CD4-positive, CD25-positive, alpha-beta regulatory T cell (primary cell): ENCODE data around the gene CCDC3. TPM values are rescaled to one million over a fixed set of nuclear protein-coding genes. Genes with fewer than 3 reads are reported as not detected.

Experiments used
- ATAC-seq, 2 donors: fragments of 150-1000 bp; cut with Tn5 transposase; one replicate each; pipeline ENCODE4 v1.10.0; 2021; ENCODE audit warnings: low read depth in 2 of 2, moderate number of reproducible peaks in 2 of 2, moderate library complexity in 1 of 2
- DNase-seq, 3 donors: peaks; one replicate each; pipeline versions ENCODE4 v3.0.0 to v3.0.0-alpha.2; 2012 to 2022; ENCODE audit warnings: mixed read lengths in 1 of 3
- H3K27ac ChIP-seq: one replicate; pipeline ENCODE4 v1.7.0; 2013; ENCODE audit warnings: mild to moderate bottlenecking, low read length; ENCODE audit not compliant: insufficient read depth, poor library complexity, severe bottlenecking
- H3K27me3 ChIP-seq: one replicate; pipeline ENCODE4 v1.7.0; 2013; ENCODE audit warnings: low read length; ENCODE audit not compliant: control insufficient read depth, insufficient read depth
- H3K36me3 ChIP-seq: one replicate; pipeline ENCODE4 v1.7.0; 2013; ENCODE audit warnings: mild to moderate bottlenecking, low read length, moderate library complexity; ENCODE audit not compliant: control insufficient read depth, insufficient read depth
- H3K4me1 ChIP-seq: 2 replicates; pipeline ENCODE4 v1.7.0; 2013; ENCODE audit warnings: mild to moderate bottlenecking, low read length; ENCODE audit not compliant: insufficient read depth, control insufficient read depth, poor library complexity, severe bottlenecking
- H3K4me3 ChIP-seq: one replicate; pipeline ENCODE4 v1.7.0; 2013; ENCODE audit warnings: low read depth, mild to moderate bottlenecking, low read length, moderate library complexity
- H3K9me3 ChIP-seq, 2 experiments: 1 replicate in 1 of 2; 2 replicates in 1 of 2; pipeline ENCODE4 v1.7.0; 2013; ENCODE audit warnings: low read length in 2 of 2, mild to moderate bottlenecking in 1 of 2, moderate library complexity in 1 of 2; ENCODE audit not compliant: control insufficient read depth in 2 of 2
- H3K27ac Mint-ChIP-seq, 3 donors: one replicate each; pipeline ENCODE4 v1.8.0; 2020 to 2022; ENCODE audit warnings: mild to moderate bottlenecking in 3 of 3, mixed read lengths in 3 of 3, moderate library complexity in 2 of 3
- H3K27me3 Mint-ChIP-seq: one replicate; pipeline ENCODE4 v1.8.0; 2022; ENCODE audit warnings: mild to moderate bottlenecking, mixed read lengths
- H3K36me3 Mint-ChIP-seq: one replicate; pipeline ENCODE4 v1.8.0; 2020; ENCODE audit warnings: mixed read lengths
- H3K4me1 Mint-ChIP-seq, 4 donors: one replicate each; pipeline ENCODE4 v1.8.0; 2020 to 2022; ENCODE audit warnings: mixed read lengths in 4 of 4, mild to moderate bottlenecking in 1 of 4
- H3K4me3 Mint-ChIP-seq, 4 donors: one replicate each; pipeline ENCODE4 v1.8.0; 2020 to 2022; ENCODE audit warnings: mild to moderate bottlenecking in 4 of 4, mixed read lengths in 4 of 4, moderate library complexity in 3 of 4
- H3K9me3 Mint-ChIP-seq, 7 donors: one replicate each; pipeline ENCODE4 v1.8.0; 2020 to 2022; ENCODE audit warnings: mixed read lengths in 7 of 7, mild to moderate bottlenecking in 3 of 7, moderate library complexity in 2 of 7
- polyA plus RNA-seq, 4 donors: library from polyadenylated mRNA; unstranded; fragments of 300-500 nt; fragmentation: Illumina TruSeq; gene quantifications; one replicate each; pipeline ENCODE4 v1.2.3, GENCODE V29; 2021
- total RNA-seq: library from RNA; stranded (reverse); gene quantifications from one replicate; pipeline ENCODE4 v1.2.3, GENCODE V29; 2022

The CCDC3 gene
- total and polyA plus RNA-seq, 5 donors from 2014 or later: 0.15 TPM; not detected in 4

GRCh38 chr10:12980102-12980661 is 21.3 kb downstream of the CCDC3 start:
- no peak overlapping the region for H3K4me3 ChIP-seq
- no peak for ATAC-seq
- Mint-ChIP-seq H3K27me3 (peaks cover 4% of the 10 kb centered on the region), H3K27ac (no peak overlapping the region), H3K9me3 (peaks cover 0 to 6% (median 4%) of the 10 kb centered on the region in 7 donors), H3K4me3 (no peak overlapping the region), H3K36me3 (no peaks in the 10 kb centered on the region), H3K4me1 (no peaks in the 10 kb centered on the region)
- H3K27me3 ChIP-seq: no peaks in the 10 kb centered on the region
- DNase-seq: no peak
- no peaks in the 10 kb centered on the region for H3K36me3 ChIP-seq
- H3K27ac ChIP-seq: no peak overlapping the region
- H3K4me1 ChIP-seq: no peaks in the 10 kb centered on the region
- no peaks in the 10 kb centered on the region for H3K9me3 ChIP-seq

GRCh38 chr10:12978891-12979290 is 22.6 kb downstream of the CCDC3 start:
- ATAC-seq: no peak
- no peaks in the 10 kb centered on the region for H3K4me1 ChIP-seq
- no peaks in the 10 kb centered on the region for H3K36me3 ChIP-seq
- Mint-ChIP-seq H3K4me3 (no peak overlapping the region), H3K4me1 (no peaks in the 10 kb centered on the region), H3K27ac (no peak overlapping the region), H3K36me3 (no peaks in the 10 kb centered on the region), H3K27me3 (peaks cover 4% of the 10 kb centered on the region), H3K9me3 (peaks cover 0 to 4% (median 0%) of the 10 kb centered on the region in 7 donors)
- H3K4me3 ChIP-seq: no peak overlapping the region
- no peak overlapping the region for H3K27ac ChIP-seq
- H3K27me3 ChIP-seq: no peaks in the 10 kb centered on the region
- H3K9me3 ChIP-seq: no peaks in the 10 kb centered on the region
- no peak for DNase-seq

GRCh38 chr10:12975906-12976305 is 25.6 kb downstream of the CCDC3 start:
- H3K27me3 ChIP-seq: no peaks in the 10 kb centered on the region
- no peaks in the 10 kb centered on the region for H3K9me3 Mint-ChIP-seq
- no peaks in the 10 kb centered on the region for H3K4me1 ChIP-seq
- no peaks in the 10 kb centered on the region for H3K9me3 ChIP-seq
- H3K4me1 Mint-ChIP-seq: no peaks in the 10 kb centered on the region
- no peak for DNase-seq
- H3K27me3 Mint-ChIP-seq: peaks cover 4% of the 10 kb centered on the region
- no peaks in the 10 kb centered on the region for H3K36me3 ChIP-seq
- no peak overlapping the region for H3K4me3 ChIP-seq
- no peak for ATAC-seq
- H3K36me3 Mint-ChIP-seq: no peaks in the 10 kb centered on the region
- H3K27ac Mint-ChIP-seq: no peak overlapping the region
- no peak overlapping the region for H3K27ac ChIP-seq
- H3K4me3 Mint-ChIP-seq: no peak overlapping the region

GRCh38 chr10:12975266-12975665 is 26.2 kb downstream of the CCDC3 start:
- Mint-ChIP-seq H3K4me1 (no peaks in the 10 kb centered on the region), H3K4me3 (no peak overlapping the region), H3K9me3 (no peaks in the 10 kb centered on the region), H3K36me3 (no peaks in the 10 kb centered on the region), H3K27ac (no peak overlapping the region), H3K27me3 (no peaks in the 10 kb centered on the region)
- Histone ChIP-seq H3K4me1 (no peaks in the 10 kb centered on the region), H3K36me3 (no peaks in the 10 kb centered on the region), H3K4me3 (no peak overlapping the region), H3K27me3 (no peaks in the 10 kb centered on the region), H3K9me3 (no peaks in the 10 kb centered on the region), H3K27ac (no peak overlapping the region)
- DNase-seq (no peak), ATAC-seq (no peak)

- ATAC-seq (no peak), DNase-seq (no peak)
- Histone ChIP-seq H3K36me3 (no peaks in the 10 kb centered on the region), H3K4me3 (no peak overlapping the region), H3K27ac (no peak overlapping the region), H3K4me1 (no peaks in the 10 kb centered on the region), H3K9me3 (no peaks in the 10 kb centered on the region), H3K27me3 (no peaks in the 10 kb centered on the region)
- Mint-ChIP-seq H3K36me3 (no peaks in the 10 kb centered on the region), H3K4me3 (no peak overlapping the region), H3K27ac (no peak overlapping the region), H3K27me3 (no peaks in the 10 kb centered on the region), H3K9me3 (no peaks in the 10 kb centered on the region), H3K4me1 (no peaks in the 10 kb centered on the region)
Measured at GRCh38 chr10:12974491-12975199, 26.9 kb downstream of the CCDC3 start.

GRCh38 chr10:12974078-12974477 is 27.4 kb downstream of the CCDC3 start:
- Histone ChIP-seq H3K36me3 (no peaks in the 10 kb centered on the region), H3K9me3 (no peaks in the 10 kb centered on the region), H3K27ac (no peak overlapping the region), H3K4me1 (no peaks in the 10 kb centered on the region), H3K4me3 (no peak overlapping the region), H3K27me3 (no peaks in the 10 kb centered on the region)
- Mint-ChIP-seq H3K4me3 (no peak overlapping the region), H3K27ac (no peak overlapping the region), H3K36me3 (no peaks in the 10 kb centered on the region), H3K27me3 (no peaks in the 10 kb centered on the region), H3K4me1 (no peaks in the 10 kb centered on the region), H3K9me3 (peaks cover 0 to under 1% (median 0%) of the 10 kb centered on the region in 7 donors)
- DNase-seq (no peak), ATAC-seq (no peak)

GRCh38 chr10:12973149-12973718 is 28.3 kb downstream of the CCDC3 start:
- Histone ChIP-seq H3K27me3 (no peaks in the 10 kb centered on the region), H3K36me3 (no peaks in the 10 kb centered on the region), H3K9me3 (peaks cover 0 to 7% of the 10 kb centered on the region in 2 experiments), H3K27ac (no peak overlapping the region), H3K4me3 (no peak overlapping the region), H3K4me1 (no peaks in the 10 kb centered on the region)
- no peak overlapping the region for H3K4me3 Mint-ChIP-seq
- no peak for DNase-seq
- H3K4me1 Mint-ChIP-seq: no peaks in the 10 kb centered on the region
- peaks cover 4% of the 10 kb centered on the region for H3K27me3 Mint-ChIP-seq
- peaks cover 0 to 5% (median 2%) of the 10 kb centered on the region in 7 donors for H3K9me3 Mint-ChIP-seq
- no peaks in the 10 kb centered on the region for H3K36me3 Mint-ChIP-seq
- no peak for ATAC-seq
- H3K27ac Mint-ChIP-seq: no peak overlapping the region

- peaks cover 4% of the 10 kb centered on the region for H3K27me3 Mint-ChIP-seq
- peak overlapping the region in 1 of 3 donors; percentile 62 for H3K27ac Mint-ChIP-seq
- Histone ChIP-seq H3K27ac (no peak overlapping the region), H3K4me3 (no peak overlapping the region), H3K4me1 (no peaks in the 10 kb centered on the region), H3K9me3 (peaks cover under 1 to 11% of the 10 kb centered on the region in 2 experiments), H3K27me3 (no peaks in the 10 kb centered on the region), H3K36me3 (no peaks in the 10 kb centered on the region)
- H3K4me1 Mint-ChIP-seq: no peaks in the 10 kb centered on the region
- ATAC-seq: no peak
- no peaks in the 10 kb centered on the region for H3K36me3 Mint-ChIP-seq
- DNase-seq: no peak
- no peak overlapping the region for H3K4me3 Mint-ChIP-seq
- H3K9me3 Mint-ChIP-seq: peaks cover 0 to 14% (median 3%) of the 10 kb centered on the region in 7 donors
Measured at GRCh38 chr10:12972146-12972545, 29.4 kb downstream of the CCDC3 start.
